Stomach (tissue), 4 donors: ENCODE results near the gene GLP2R.

ENCODE experiments used
- EP300 ChIP-seq: sonication (generic); formaldehyde crosslinking; IDR thresholded peaks from one replicate; pipeline ENCODE4 v1.6.1; 2017; ENCODE audit warnings: antibody characterized with exemption
- POLR2A ChIP-seq, 4 donors: fragments of 450-650 bp; IDR thresholded peaks; one replicate each; pipeline ENCODE4 v1.6.1; 2016; ENCODE audit warnings: antibody characterized with exemption in 4 of 4, control low read depth in 2 of 4, mild to moderate bottlenecking in 1 of 4, moderate library complexity in 1 of 4
- POLR2AphosphoS5 ChIP-seq, 3 donors: sonication (generic); formaldehyde crosslinking; IDR thresholded peaks; one replicate each; pipeline ENCODE4 v1.6.1; 2016; ENCODE audit warnings: antibody characterized with exemption in 3 of 3
- TF ChIP-seq, protein P1 (sequence below), 7 experiments: fragments of 450-650 bp in 4 of 7; fragments of 200-600 bp in 3 of 7; sonication (generic) in 3 of 7; IDR thresholded peaks; one replicate each; pipeline ENCODE4 v1.5.1; 2016 to 2019; ENCODE audit warnings: antibody characterized with exemption in 7 of 7, control low read depth in 2 of 7, mild to moderate bottlenecking in 1 of 7

DNA sequence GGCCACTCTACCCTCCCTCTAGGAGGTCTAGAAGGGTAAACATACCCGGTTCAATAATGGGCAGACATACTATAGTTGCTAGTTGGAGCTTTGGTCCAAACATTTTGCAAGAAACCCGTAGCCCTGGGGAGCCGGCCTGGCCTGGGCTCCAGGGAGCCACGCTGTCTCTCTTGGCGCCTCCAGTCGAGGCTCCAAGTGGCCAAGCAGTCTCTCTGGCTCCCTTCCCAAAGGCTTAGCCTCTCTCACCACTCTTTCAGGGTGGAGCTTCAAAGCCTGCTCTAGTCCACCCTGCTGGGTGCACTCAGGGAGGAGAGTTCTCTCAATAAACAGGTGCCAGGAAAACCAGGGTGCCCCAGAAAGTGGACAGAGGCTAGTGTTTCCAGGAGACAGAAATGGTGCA, 47.1 kb downstream of the GLP2R start:
- TF ChIP-seq POLR2AphosphoS5 (IDR thresholded peaks at IDR 0.05), result no peak
- TF ChIP-seq, protein P1, sequence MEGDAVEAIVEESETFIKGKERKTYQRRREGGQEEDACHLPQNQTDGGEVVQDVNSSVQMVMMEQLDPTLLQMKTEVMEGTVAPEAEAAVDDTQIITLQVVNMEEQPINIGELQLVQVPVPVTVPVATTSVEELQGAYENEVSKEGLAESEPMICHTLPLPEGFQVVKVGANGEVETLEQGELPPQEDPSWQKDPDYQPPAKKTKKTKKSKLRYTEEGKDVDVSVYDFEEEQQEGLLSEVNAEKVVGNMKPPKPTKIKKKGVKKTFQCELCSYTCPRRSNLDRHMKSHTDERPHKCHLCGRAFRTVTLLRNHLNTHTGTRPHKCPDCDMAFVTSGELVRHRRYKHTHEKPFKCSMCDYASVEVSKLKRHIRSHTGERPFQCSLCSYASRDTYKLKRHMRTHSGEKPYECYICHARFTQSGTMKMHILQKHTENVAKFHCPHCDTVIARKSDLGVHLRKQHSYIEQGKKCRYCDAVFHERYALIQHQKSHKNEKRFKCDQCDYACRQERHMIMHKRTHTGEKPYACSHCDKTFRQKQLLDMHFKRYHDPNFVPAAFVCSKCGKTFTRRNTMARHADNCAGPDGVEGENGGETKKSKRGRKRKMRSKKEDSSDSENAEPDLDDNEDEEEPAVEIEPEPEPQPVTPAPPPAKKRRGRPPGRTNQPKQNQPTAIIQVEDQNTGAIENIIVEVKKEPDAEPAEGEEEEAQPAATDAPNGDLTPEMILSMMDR (IDR thresholded peaks at IDR 0.05), result no peak
- no peak for TF ChIP-seq POLR2A (IDR thresholded peaks at IDR 0.05)
- no peak for TF ChIP-seq EP300
